Uterine smooth muscle cell (primary cell): Measurements from ENCODE around the gene TSHR. TPM values are rescaled to one million over a fixed set of nuclear protein-coding genes. Genes with fewer than 3 reads are reported as not detected.

Experiments
- total RNA-seq: library from RNA; depleted of rRNA; stranded (reverse); fragments of >200 nt; gene quantifications from 2 replicates; pipeline ENCODE4 v1.2.3, GENCODE V29; 2014

TSHR gene
- total RNA-seq: not detected in 2 replicates

DNA sequence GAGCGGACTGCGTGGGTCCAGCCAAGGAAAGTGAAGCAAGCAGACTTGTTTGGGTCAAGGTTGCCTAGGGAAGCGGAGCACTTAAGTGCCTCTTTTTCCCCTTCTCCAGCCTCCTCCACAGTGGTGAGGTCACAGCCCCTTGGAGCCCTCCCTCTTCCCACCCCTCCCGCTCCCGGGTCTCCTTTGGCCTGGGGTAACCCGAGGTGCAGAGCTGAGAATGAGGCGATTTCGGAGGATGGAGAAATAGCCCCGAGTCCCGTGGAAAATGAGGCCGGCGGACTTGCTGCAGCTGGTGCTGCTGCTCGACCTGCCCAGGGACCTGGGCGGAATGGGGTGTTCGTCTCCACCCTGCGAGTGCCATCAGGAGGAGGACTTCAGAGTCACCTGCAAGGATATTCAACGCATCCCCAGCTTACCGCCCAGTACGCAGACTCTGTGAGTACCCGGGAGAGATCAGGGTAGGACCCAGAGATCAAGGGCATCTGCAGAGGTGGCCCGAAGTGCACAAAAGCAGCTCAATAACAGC is at the start of gene TSHR:
Gene TSHR (plus strand): TSS at position 206 of the 526 bp plus-strand sequence. CDS start 60 bp downstream, at position 266.

DNA sequence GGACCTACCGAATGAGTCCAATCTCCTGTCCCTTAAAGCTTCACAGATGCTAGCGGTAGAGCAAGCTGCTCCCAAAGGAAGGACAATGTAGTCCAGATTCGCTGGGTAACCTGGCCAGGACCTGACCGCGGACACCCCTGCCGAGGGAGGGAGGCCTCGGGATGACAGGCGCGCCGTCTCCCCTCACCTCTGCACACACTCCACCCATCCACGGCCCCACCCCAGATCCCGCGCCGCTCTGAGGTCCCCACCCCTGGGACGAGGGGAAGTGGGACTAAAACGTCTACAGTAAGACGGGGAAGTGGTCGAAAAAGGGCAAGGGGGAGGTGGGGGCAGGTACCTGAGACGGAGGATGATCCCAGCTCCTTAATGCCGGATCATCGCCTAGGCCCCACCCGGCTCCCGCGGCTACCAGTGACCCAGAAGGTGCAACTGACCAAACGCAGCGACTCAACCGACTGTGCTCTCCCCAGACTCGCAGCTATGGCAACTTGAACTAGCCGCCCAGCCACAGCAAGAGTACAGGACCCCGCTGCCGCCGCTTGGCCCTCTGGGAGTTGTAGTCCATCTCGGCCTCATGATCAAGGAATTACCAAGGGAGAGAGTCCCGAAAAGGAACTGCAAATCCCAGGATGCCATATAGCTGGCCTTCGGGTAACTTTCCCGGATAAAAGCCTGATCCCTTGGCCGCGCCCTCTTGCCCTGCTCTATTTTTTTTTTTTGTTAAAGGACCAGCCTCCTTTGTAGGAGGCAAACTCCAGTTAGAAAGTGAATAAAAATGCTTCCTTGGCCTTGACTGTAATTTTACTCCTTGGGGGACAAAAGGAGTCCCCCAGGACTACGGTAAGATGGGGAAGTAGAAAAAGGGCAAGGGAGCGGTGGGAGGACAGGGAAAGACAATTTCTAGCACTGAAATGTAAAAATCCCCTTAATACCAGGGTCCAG is 13.9 kb upstream of the TSHR start, which contains the start of gene CEP128:
Gene CEP128 (minus strand): TSS at position 498 of the 945 bp plus-strand sequence.

Other genes with a start within 250 kb of the TSHR start
- gene CEP128, start 13.9 kb upstream of the TSHR start, total RNA-seq: 8.9 and 18.6 TPM in 2 replicates